H1 (cell line): ENCODE data around the gene KLHDC1. TPM values are rescaled to one million over a fixed set of nuclear protein-coding genes. Genes with fewer than 3 reads are reported as not detected.

Experiments used
- CHD1 ChIP-seq: IDR thresholded peaks from 2 replicates; pipeline ENCODE4 v1.6.1; 2012; ENCODE audit warnings: low read depth, low read length, improper control_type of control experiment
- TAF1 ChIP-seq: IDR thresholded peaks from 2 replicates; pipeline ENCODE4 v1.6.1; 2011; ENCODE audit warnings: mild to moderate bottlenecking, low read depth, low read length
- polyA plus RNA-seq, 7 experiments: library from polyadenylated mRNA; depleted of rRNA in 3 of 7; stranded (reverse) in 5 of 7; unstranded in 2 of 7; fragments of >200 nt in 5 of 7; fragments of 200-250 nt in 2 of 7; gene quantifications; 1 replicate in 5 of 7; 2 replicates in 1 of 7; 4 replicates in 1 of 7; pipeline versions ENCODE4 v1.2.1 to v1.2.3, GENCODE V29; 2011 to 2013; ENCODE audit warnings: missing spikeins in 2 of 7, mixed read lengths in 2 of 7
- total RNA-seq: library from RNA; stranded (reverse); fragmentation: NEBNext Ultra II Directional; extraction: Animal tissue kit (Norgen Biotek cat#: 25700); gene quantifications from 2 replicates; pipeline ENCODE4 v1.2.1, GENCODE V29; 2021
- TF ChIP-seq, protein P1 (sequence below): fragments of 300-600 bp; sonication (generic); IDR thresholded peaks from 2 replicates; pipeline ENCODE4 v1.7.1; 2012; ENCODE audit warnings: low read length, moderate library complexity, mild to moderate bottlenecking, inconsistent platforms; ENCODE audit not compliant: insufficient replicate concordance
- TF ChIP-seq, protein P2 (sequence below): IDR thresholded peaks from 2 replicates; pipeline ENCODE4 v1.6.1; 2012; ENCODE audit warnings: inconsistent platforms

The KLHDC1 gene
- total and polyA plus RNA-seq, 2 of the 8 experiments (the other 6 are each of a cell fraction or from before 2014, with no cell fraction given) = 0.08 TPM; not detected in 1

DNA sequence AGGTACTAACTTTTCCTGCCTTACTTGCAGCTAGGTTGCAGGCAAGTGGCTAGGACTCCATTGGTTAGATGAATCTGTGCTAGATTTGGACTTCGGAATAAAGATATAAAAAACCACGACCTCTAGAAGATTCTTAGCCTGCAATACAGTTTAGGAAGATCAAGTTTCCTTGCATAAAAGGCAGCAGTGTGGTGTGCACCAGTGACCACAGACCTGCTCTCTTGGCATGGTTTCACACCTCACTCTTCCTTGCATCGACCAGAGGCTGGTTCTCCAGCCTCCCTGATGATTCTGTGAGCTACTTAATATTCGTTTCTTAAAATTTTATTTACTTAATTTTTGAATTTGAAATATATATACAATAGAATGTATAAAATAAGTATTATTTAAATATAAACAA lies 9.8 kb downstream of the KLHDC1 start (continued):
- TF ChIP-seq, protein P1, sequence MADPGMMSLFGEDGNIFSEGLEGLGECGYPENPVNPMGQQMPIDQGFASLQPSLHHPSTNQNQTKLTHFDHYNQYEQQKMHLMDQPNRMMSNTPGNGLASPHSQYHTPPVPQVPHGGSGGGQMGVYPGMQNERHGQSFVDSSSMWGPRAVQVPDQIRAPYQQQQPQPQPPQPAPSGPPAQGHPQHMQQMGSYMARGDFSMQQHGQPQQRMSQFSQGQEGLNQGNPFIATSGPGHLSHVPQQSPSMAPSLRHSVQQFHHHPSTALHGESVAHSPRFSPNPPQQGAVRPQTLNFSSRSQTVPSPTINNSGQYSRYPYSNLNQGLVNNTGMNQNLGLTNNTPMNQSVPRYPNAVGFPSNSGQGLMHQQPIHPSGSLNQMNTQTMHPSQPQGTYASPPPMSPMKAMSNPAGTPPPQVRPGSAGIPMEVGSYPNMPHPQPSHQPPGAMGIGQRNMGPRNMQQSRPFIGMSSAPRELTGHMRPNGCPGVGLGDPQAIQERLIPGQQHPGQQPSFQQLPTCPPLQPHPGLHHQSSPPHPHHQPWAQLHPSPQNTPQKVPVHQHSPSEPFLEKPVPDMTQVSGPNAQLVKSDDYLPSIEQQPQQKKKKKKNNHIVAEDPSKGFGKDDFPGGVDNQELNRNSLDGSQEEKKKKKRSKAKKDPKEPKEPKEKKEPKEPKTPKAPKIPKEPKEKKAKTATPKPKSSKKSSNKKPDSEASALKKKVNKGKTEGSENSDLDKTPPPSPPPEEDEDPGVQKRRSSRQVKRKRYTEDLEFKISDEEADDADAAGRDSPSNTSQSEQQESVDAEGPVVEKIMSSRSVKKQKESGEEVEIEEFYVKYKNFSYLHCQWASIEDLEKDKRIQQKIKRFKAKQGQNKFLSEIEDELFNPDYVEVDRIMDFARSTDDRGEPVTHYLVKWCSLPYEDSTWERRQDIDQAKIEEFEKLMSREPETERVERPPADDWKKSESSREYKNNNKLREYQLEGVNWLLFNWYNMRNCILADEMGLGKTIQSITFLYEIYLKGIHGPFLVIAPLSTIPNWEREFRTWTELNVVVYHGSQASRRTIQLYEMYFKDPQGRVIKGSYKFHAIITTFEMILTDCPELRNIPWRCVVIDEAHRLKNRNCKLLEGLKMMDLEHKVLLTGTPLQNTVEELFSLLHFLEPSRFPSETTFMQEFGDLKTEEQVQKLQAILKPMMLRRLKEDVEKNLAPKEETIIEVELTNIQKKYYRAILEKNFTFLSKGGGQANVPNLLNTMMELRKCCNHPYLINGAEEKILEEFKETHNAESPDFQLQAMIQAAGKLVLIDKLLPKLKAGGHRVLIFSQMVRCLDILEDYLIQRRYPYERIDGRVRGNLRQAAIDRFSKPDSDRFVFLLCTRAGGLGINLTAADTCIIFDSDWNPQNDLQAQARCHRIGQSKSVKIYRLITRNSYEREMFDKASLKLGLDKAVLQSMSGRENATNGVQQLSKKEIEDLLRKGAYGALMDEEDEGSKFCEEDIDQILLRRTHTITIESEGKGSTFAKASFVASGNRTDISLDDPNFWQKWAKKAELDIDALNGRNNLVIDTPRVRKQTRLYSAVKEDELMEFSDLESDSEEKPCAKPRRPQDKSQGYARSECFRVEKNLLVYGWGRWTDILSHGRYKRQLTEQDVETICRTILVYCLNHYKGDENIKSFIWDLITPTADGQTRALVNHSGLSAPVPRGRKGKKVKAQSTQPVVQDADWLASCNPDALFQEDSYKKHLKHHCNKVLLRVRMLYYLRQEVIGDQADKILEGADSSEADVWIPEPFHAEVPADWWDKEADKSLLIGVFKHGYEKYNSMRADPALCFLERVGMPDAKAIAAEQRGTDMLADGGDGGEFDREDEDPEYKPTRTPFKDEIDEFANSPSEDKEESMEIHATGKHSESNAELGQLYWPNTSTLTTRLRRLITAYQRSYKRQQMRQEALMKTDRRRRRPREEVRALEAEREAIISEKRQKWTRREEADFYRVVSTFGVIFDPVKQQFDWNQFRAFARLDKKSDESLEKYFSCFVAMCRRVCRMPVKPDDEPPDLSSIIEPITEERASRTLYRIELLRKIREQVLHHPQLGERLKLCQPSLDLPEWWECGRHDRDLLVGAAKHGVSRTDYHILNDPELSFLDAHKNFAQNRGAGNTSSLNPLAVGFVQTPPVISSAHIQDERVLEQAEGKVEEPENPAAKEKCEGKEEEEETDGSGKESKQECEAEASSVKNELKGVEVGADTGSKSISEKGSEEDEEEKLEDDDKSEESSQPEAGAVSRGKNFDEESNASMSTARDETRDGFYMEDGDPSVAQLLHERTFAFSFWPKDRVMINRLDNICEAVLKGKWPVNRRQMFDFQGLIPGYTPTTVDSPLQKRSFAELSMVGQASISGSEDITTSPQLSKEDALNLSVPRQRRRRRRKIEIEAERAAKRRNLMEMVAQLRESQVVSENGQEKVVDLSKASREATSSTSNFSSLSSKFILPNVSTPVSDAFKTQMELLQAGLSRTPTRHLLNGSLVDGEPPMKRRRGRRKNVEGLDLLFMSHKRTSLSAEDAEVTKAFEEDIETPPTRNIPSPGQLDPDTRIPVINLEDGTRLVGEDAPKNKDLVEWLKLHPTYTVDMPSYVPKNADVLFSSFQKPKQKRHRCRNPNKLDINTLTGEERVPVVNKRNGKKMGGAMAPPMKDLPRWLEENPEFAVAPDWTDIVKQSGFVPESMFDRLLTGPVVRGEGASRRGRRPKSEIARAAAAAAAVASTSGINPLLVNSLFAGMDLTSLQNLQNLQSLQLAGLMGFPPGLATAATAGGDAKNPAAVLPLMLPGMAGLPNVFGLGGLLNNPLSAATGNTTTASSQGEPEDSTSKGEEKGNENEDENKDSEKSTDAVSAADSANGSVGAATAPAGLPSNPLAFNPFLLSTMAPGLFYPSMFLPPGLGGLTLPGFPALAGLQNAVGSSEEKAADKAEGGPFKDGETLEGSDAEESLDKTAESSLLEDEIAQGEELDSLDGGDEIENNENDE = no peak
- TF ChIP-seq CHD1 = no peak
- TF ChIP-seq, protein P2, sequence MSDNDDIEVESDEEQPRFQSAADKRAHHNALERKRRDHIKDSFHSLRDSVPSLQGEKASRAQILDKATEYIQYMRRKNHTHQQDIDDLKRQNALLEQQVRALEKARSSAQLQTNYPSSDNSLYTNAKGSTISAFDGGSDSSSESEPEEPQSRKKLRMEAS = no peak
- TF ChIP-seq TAF1 = no peak
